Dedifferentiated amniotic fluid mesenchymal stem cell (primary cell): ENCODE results near the gene FAM53C.
"Not testable (repeated sequence)": the region's sequence is repeated elsewhere in the genome, so short reads cannot be mapped to it uniquely, and the experiment has no call there.

Experiments
- DNase-seq: peaks from one replicate; pipeline ENCODE4 v3.0.0-alpha.2; 2016; ENCODE audit errors: extremely low spot score

Gene FAM53C

DNA sequence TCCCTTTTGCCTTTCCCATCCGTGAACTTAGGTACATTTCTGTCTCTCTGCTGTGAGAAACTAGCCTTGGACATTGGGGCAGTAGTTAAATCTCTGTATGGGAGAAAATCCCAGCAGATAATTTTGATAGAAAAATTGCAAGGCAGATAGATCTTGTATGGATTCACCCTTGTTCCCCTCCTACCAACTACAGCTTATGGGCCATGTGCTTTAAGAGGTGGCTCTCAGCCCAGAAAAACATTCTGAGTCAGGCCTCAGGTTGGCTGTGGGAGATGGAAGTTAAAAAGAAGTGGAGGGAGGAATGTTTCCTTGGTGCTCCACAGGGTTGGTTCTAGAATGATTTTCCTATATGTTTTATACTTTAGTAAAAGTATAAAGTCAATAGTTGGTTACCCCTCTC is 13.0 kb downstream of the FAM53C start:
- peak; percentile 34 for DNase-seq

GRCh38 chr5:138351517-138351916 is 13.5 kb downstream of the FAM53C start:
- DNase-seq: no peak

- peak; percentile 54 for DNase-seq
Measured at GRCh38 chr5:138352071-138352721, 14.1 kb downstream of the FAM53C start, which contains the start of gene KDM3B. Gene KDM3B (plus strand): TSS chr5:138352685. CDS start chr5:138352796, 111 bp downstream.

DNA sequence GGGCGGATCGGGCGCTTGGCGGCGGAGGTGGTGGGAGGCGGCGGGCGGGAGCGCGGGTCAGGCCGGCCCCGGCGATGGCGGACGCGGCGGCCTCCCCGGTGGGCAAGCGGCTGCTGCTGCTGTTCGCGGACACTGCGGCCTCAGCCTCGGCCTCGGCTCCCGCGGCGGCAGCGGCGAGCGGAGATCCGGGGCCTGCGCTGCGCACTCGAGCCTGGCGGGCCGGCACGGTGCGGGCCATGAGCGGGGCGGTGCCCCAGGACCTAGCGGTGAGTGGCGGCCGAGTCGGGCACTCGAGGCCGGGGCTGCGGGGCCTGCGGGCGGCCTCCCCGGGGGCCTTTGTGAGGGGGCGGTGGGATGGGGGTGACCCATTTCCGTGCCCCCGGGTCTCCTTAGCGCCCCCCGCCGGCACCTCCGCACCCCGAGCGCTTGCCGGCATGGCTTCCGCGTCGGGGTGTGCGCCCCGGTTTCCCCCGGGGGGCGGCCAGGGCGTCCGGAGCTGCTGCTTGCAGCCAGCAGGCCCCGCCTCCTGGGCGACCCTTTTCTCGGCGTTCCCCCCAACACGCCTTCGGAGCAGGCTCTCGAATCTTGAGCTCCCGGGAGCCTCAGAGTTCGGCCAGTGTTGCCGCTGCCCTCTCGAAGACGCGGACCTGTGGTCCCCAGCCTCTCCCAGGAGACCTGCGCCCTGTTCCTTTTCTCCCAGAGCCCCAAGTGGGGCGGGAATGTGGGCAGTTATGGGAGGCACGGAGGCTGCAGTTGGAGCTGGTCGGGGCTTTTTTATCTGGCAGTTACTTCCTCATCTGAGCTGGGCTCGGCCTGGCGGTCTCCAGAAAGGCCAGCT is 14.9 kb downstream of the FAM53C start:
- peak; percentile 15 for DNase-seq

DNA sequence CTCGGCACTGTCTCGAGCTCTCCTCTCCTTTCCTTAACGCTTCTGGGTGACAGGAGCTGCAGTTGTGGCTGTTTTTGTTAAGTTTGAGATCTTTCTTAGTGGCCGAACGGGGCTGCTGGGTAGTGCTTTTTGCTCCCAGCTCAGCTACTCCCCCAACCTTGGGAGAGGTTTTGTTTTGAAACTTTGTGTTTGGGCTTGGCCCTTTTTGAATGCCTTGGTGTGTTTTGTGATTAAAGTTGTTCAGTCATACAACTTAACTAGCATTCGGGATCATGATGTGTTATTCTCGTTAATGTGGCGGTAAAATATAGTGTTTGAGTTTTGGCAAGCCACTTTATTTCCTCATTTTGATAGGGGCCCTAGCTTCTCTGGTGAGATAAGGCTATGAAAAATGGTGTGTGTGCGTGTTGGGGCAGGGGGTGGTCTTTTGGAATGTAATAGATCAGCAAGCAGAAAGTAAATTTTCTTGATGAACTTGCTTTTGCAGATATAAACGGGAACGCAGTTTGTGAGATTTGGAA is 15.6 kb downstream of the FAM53C start:
- peak; percentile 34 for DNase-seq

- no peak for DNase-seq
Measured at GRCh38 chr5:138354387-138354786, 16.3 kb downstream of the FAM53C start.

DNA sequence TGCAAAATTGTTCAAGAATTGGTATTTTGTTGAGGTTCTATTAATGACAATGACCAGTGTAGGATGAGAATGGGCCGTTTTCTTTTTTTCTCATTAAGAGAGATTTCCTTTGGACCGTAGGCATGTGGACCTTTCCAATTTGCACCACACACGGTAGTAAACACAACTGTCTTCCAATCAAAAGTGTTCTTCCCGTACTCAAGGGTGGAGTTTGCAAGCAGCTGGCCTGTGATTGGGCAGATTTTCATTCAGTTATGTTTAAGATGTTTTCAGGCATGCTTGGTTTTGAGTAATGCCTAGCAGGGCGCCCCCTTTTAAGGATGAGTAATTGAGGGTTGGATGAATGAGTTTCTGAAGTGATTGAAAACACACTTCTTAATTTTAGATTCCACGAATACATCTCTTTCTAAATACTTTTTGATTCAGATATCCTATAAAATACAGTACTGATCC is 16.9 kb downstream of the FAM53C start:
- DNase-seq: peak; percentile 61

DNA sequence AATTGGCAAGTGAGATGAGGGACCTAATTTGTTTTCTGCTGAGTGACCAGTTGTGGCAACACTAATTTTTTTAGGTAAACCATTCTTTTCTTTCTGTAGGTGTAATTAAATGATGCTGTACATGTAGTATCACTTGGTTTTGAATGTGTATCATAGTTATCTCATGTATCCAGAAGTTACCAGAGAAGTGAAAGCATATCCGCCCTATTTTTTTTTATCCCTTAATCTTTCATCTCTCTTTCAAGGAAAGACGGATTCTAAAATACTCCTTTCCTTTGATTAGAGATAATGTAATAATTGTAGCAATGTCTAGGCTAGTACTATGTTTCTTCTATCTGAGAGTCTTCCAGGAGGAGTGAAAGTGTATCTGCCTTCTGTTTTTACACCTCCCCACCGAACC is 21.6 kb downstream of the FAM53C start:
- DNase-seq: no peak

DNA sequence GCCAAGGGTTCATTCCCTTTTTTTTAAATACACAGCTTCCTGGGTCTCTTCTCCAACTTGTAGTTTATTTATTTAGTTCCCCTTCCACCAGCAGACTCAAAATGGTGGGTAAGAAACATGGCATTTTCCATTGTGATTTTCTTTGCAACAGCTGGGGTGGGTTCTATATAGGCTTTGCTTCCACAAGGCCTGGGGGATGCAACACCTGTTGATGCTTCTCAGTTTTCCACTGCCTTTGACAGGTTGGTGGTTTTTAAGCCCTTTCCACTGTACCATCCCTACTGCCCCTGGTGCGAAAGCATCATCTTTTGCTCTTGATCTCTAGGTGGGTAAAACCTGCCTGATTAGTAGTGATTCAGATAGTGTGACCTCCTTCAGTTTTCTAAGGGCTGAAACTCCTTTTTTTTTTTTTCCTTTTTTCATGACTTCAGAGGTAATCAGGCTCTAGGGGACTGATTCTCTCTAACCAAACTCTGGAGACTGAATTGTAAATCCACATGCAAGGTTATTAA is 22.9 kb downstream of the FAM53C start:
- DNase-seq: no peak

DNA sequence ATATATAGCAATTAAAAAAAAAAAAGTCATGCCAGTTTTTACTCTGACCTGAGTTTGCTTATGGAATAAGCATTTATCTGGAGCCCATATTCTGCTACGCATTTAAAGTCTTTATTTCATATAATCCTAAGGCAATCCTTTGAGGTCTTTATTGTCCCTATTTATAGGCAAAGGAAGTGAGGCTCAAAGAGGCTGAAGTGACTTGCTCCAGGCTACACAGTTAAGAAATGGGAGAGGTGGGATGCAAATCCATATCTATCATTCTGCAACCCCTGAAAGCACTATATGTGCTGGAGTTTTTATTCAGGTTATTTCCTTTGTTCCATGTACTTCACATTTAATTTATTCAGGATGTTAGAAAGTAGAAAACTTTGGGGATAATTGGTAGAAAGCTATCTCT is 26.5 kb downstream of the FAM53C start:
- DNase-seq: no peak

- DNase-seq: no peak
Measured at GRCh38 chr5:138366632-138367382, 28.7 kb downstream of the FAM53C start.

- DNase-seq: no peak
Measured at GRCh38 chr5:138369261-138369660, 31.2 kb downstream of the FAM53C start.

DNA sequence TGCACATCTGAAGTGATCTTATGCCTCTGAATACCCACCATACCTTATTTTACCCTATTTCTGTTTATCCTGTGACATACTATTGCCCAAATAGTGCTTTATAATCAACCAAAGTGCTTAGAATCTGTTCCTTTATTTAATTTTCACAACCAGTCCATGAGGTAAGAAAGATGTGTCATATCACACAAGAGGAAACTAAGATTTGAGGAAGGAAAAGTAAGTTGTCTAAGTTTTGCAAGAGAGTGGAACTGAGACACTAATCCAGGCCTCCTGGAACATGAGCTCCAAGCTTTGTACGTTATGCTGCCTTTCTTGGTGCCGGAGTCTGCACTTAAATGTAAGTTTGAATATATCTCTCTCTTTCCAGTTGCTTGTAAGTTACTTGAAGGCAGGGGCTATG is 31.6 kb downstream of the FAM53C start:
- DNase-seq: no peak

- no peak for DNase-seq
Measured at GRCh38 chr5:138370537-138370936, 32.5 kb downstream of the FAM53C start.

- DNase-seq: no peak
Measured at GRCh38 chr5:138371454-138371853, 33.4 kb downstream of the FAM53C start.

- DNase-seq: no peak
Measured at GRCh38 chr5:138372225-138372624, 34.2 kb downstream of the FAM53C start.

GRCh38 chr5:138372653-138373052 is 34.6 kb downstream of the FAM53C start:
- DNase-seq: no peak

DNA sequence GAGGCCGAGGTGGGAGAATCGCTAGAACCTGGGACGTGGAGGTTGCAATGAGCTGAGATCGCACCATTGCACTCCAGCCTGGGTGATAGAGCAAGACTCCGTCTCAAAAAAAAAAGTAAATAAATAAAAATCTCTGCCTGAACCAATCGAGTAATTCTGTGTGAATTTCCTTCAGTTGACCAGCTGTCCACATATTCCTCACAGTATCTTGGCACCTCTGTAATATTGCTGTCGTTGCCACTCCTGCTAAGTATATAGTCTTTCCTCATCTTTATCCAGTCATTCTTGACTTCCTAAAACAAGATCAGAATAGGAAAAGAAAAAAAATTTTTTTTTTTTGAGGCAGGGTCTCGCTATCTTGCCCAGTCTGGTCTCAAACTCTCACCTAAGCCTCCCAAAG is 44.3 kb downstream of the FAM53C start:
- DNase-seq: no peak

GRCh38 chr5:138385660-138386059 is 47.6 kb downstream of the FAM53C start:
- no peak for DNase-seq

DNA sequence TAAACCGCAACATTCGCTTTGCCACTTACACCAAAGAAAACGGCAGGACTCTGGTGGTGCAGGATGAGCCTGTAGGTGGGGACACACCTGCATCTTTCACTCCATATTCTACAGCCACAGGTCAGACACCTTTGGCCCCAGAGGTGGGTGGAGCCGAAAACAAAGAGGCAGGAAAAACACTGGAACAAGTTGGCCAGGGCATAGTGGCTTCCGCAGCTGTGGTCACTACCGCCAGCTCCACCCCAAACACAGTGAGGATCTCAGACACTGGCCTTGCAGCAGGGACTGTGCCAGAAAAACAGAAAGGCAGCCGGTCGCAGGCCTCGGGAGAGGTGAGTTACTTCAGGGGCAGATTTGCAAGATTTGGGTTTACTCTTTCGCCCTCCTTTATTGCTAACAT is 48.2 kb downstream of the FAM53C start:
- DNase-seq: no peak

DNA sequence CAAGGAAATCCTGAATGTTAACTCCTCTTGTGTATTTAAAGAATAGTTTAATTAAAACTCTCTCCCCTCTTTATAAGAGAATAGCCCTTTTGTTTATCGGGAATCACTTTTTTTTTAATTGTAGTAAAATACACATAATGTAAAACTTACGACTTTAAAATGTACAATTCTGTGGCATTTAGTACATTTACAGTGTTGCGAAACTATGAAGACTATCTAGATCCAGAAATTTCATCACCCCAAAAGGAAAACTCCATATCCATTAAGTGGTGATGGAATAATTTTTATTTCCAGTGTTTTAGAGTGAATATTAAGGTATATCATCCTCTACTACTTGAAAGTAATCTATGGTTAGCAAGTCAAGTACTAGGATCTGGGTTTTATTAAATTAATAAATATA is 51.3 kb downstream of the FAM53C start:
- no peak for DNase-seq

DNA sequence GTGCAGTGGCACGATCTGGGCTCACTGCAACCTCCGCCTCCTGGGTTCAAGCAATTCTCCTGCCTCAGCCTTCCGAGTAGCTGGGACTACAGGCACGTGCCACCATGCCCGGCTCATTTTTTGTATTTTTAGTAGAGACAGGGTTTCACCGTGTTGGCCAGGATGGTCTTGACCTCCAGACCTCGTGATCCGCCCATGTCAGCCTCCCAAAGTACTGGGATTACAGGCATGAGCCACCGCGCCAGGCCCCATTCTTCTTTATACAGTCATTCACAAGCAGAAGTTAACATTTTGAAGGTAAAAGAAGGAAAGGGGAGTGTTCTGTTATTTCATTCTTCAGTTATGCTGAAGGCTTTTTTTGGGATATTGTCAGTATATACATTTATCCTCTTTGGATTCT is 51.8 kb downstream of the FAM53C start:
- DNase-seq: not testable (repeated sequence)
